Fibroblast of skin of right biceps (primary cell): ENCODE data around the gene PCIF1.

Experiments used
- DNase-seq: peaks from one replicate; pipeline ENCODE4 v3.0.0-alpha.2; 2013

The PCIF1 gene

GRCh38 chr20:45997187-45997586 is 62.7 kb downstream of the PCIF1 start:
- DNase-seq: no peak
